HCT116 (cell line): ENCODE measurements around the gene HMCN2. TPM values are rescaled to one million over a fixed set of nuclear protein-coding genes. Genes with fewer than 3 reads are reported as not detected.

Experiments used
- ATAC-seq: fragments of 200-7000 bp; cut with Tn5 transposase; 2 replicates; pipeline ENCODE4 v1.9.1; 2020; ENCODE audit warnings: mild to moderate bottlenecking, moderate library complexity
- BruUV-seq: library from RNA; stranded (reverse); fragments of 400-500 nt; replicated peaks from 2 replicates; lab custom pipeline; 2021; lab: Mats Ljungman, UMichigan
- CTCF ChIA-PET: fragments of 300-600 bp; sonication (Branson Sonifier 250); formaldehyde crosslinking; loops from one replicate; lab custom pipeline; 2021; ENCODE audit warnings: antibody characterized with exemption; lab: Charles Lee
- POLR2A ChIA-PET: fragments of 300-600, 350-600 bp; sonication (Branson Sonifier 250); formaldehyde crosslinking; loops from one replicate; lab custom pipeline; 2021; ENCODE audit warnings: antibody characterized with exemption; lab: Charles Lee
- RAD21 ChIA-PET, 2 experiments: fragments of 300-600 bp; sonication (Branson Sonifier 250); formaldehyde crosslinking; loops; one replicate each; lab custom pipeline; 2023; ENCODE audit warnings: low total read pairs in 2 of 2; ENCODE audit not compliant: uncharacterized antibody in 2 of 2, unreplicated experiment in 2 of 2, low non-redundant PET in 1 of 2; lab: Charles Lee
- DNase-seq: peaks from one replicate; pipeline ENCODE4 v3.0.0-alpha.2; 2010; ENCODE audit warnings: low read depth, low spot score
- H2AFZ ChIP-seq: fragments of 200-600 bp; shearing (Covaris generic), sonication (generic); 2 replicates; pipeline ENCODE4 v1.6.1; 2017; ENCODE audit warnings: low read depth, mixed run types, mixed read lengths, antibody characterized with exemption, low read length; ENCODE audit not compliant: poor library complexity, severe bottlenecking
- H3K27ac ChIP-seq: 2 replicates; pipeline ENCODE4 v1.5.1; 2012; ENCODE audit warnings: low read depth, low read length
- H3K27me3 ChIP-seq: fragments of 200-600 bp; sonication (generic); 2 replicates; pipeline ENCODE4 v1.6.1; 2016; ENCODE audit warnings: mixed run types, low read length, mixed read lengths; ENCODE audit not compliant: insufficient read depth
- H3K36me3 ChIP-seq, 2 experiments: fragments of 200-500 bp in 1 of 2; fragments of 200-600 bp in 1 of 2; sonication (Bioruptor generic) in 1 of 2; sonication (generic) in 1 of 2; 2 replicates each; pipeline versions ENCODE4 v1.5.1 to v1.6.1; 2014 to 2016; ENCODE audit warnings: low read length in 2 of 2, inconsistent platforms in 1 of 2, mixed read lengths in 1 of 2, mixed run types in 1 of 2; ENCODE audit not compliant: insufficient read depth in 2 of 2, control insufficient read depth in 1 of 2
- H3K4me1 ChIP-seq, 2 experiments: fragments of 200-600 bp in 1 of 2; sonication (generic) in 1 of 2; 2 replicates each; pipeline versions ENCODE4 v1.5.1 to v1.6.1; 2012 to 2017; ENCODE audit warnings: low read length in 2 of 2, inconsistent platforms in 1 of 2, mild to moderate bottlenecking in 1 of 2, mixed read lengths in 1 of 2, mixed run types in 1 of 2, moderate library complexity in 1 of 2; ENCODE audit not compliant: insufficient read depth in 2 of 2, control insufficient read depth in 1 of 2
- H3K4me2 ChIP-seq: fragments of 200-600 bp; sonication (generic); 2 replicates; pipeline ENCODE4 v1.6.1; 2017; ENCODE audit warnings: mixed run types, low read length, mixed read lengths
- H3K4me3 ChIP-seq, 2 experiments: fragments of 200-600 bp in 1 of 2; sonication (generic) in 1 of 2; replicated peaks in 1 of 2; 2 replicates each; pipeline ENCODE4 v1.5.1; 2011 to 2016; ENCODE audit warnings: low read length in 2 of 2, control low read depth in 1 of 2, low read depth in 1 of 2, mild to moderate bottlenecking in 1 of 2, mixed read lengths in 1 of 2, mixed run types in 1 of 2
- H3K79me2 ChIP-seq: fragments of 200-600 bp; sonication (generic); 2 replicates; pipeline ENCODE4 v1.6.1; 2017; ENCODE audit warnings: mild to moderate bottlenecking, mixed run types, low read length, moderate library complexity, mixed read lengths; ENCODE audit not compliant: insufficient read depth
- H3K9ac ChIP-seq: fragments of 200-600 bp; sonication (generic); 2 replicates; pipeline ENCODE4 v1.6.1; 2016; ENCODE audit warnings: low read length, mixed read lengths
- H3K9me2 ChIP-seq: fragments of 200-600 bp; sonication (generic), shearing (Covaris generic); 2 replicates; pipeline ENCODE4 v1.6.1; 2017; ENCODE audit warnings: mixed run types, mild to moderate bottlenecking, moderate library complexity; ENCODE audit not compliant: insufficient read depth
- H3K9me3 ChIP-seq, 2 experiments: fragments of 200-500 bp in 1 of 2; fragments of 200-600 bp in 1 of 2; sonication (Bioruptor generic) in 1 of 2; sonication (generic) in 1 of 2; 2 replicates each; pipeline ENCODE4 v1.6.1; 2014 to 2017; ENCODE audit warnings: low read length in 2 of 2, mixed read lengths in 2 of 2, inconsistent platforms in 1 of 2, low read depth in 1 of 2, mild to moderate bottlenecking in 1 of 2, mixed run types in 1 of 2, moderate library complexity in 1 of 2; ENCODE audit not compliant: control insufficient read depth in 1 of 2, insufficient read depth in 1 of 2
- H4K20me1 ChIP-seq: fragments of 200-600 bp; sonication (generic), shearing (Covaris generic); 2 replicates; pipeline ENCODE4 v1.6.1; 2017; ENCODE audit warnings: mixed run types, mild to moderate bottlenecking, moderate library complexity; ENCODE audit not compliant: insufficient read depth
- ATF3 ChIP-seq: IDR thresholded peaks from 2 replicates; pipeline ENCODE4 v1.6.1; 2012
- CBX3 ChIP-seq: IDR thresholded peaks from 2 replicates; pipeline ENCODE4 v1.6.1; 2012; ENCODE audit warnings: low read depth
- CEBPB ChIP-seq: IDR thresholded peaks from 2 replicates; pipeline ENCODE4 v1.6.1; 2012; ENCODE audit warnings: low read depth
- CTCF ChIP-seq, 3 experiments: fragments of 200-600 bp in 1 of 3; sonication (generic) in 1 of 3; IDR thresholded peaks in 2 of 3; conservative IDR thresholded peaks in 1 of 3; 2 replicates each; pipeline ENCODE4 v1.5.1; 2012 to 2017; ENCODE audit warnings: low read depth in 2 of 3, low read length in 2 of 3, antibody characterized with exemption in 1 of 3, borderline replicate concordance in 1 of 3, control low read depth in 1 of 3, mild to moderate bottlenecking in 1 of 3, mixed read lengths in 1 of 3, mixed run types in 1 of 3, moderate library complexity in 1 of 3; ENCODE audit not compliant: insufficient read depth in 1 of 3
- EGR1 ChIP-seq: IDR thresholded peaks from 2 replicates; pipeline ENCODE4 v1.6.1; 2012; ENCODE audit warnings: low read depth
- ELF1 ChIP-seq: IDR thresholded peaks from 2 replicates; pipeline ENCODE4 v1.6.1; 2012; ENCODE audit warnings: low read depth, borderline replicate concordance
- EZH2 ChIP-seq: fragments of 200-600 bp; sonication (generic); IDR thresholded peaks from 2 replicates; pipeline ENCODE4 v1.6.1; 2017; ENCODE audit warnings: antibody characterized with exemption, mixed run types
- EZH2phosphoT487 ChIP-seq: fragments of 200-600 bp; IDR thresholded peaks from 2 replicates; pipeline ENCODE4 v1.6.1; 2018; ENCODE audit warnings: antibody characterized with exemption, borderline replicate concordance
- FOSL1 ChIP-seq: IDR thresholded peaks from 2 replicates; pipeline ENCODE4 v1.6.1; 2012; ENCODE audit warnings: low read depth
- JUND ChIP-seq: IDR thresholded peaks from 2 replicates; pipeline ENCODE4 v1.6.1; 2012
- POLR2AphosphoS5 ChIP-seq: IDR thresholded peaks from 2 replicates; pipeline ENCODE4 v1.6.1; 2011; ENCODE audit warnings: mild to moderate bottlenecking, low read depth, low read length, moderate library complexity
- RAD21 ChIP-seq: IDR thresholded peaks from 2 replicates; pipeline ENCODE4 v1.6.1; 2012; ENCODE audit warnings: low read depth, mild to moderate bottlenecking
- REST ChIP-seq: IDR thresholded peaks from 2 replicates; pipeline ENCODE4 v1.6.1; 2012; ENCODE audit warnings: low read depth
- SIN3A ChIP-seq: IDR thresholded peaks from 2 replicates; pipeline ENCODE4 v1.6.1; 2012; ENCODE audit warnings: low read depth
- SRF ChIP-seq: IDR thresholded peaks from 2 replicates; pipeline ENCODE4 v1.6.1; 2012; ENCODE audit warnings: low read depth
- ZFX ChIP-seq: fragments of 450-650 bp; IDR thresholded peaks from 2 replicates; pipeline ENCODE4 v1.6.1; 2017
- ZNF274 ChIP-seq: fragments of 200-500 bp; sonication (Bioruptor generic); IDR thresholded peaks from 2 replicates; pipeline ENCODE4 v1.6.1; 2014; ENCODE audit warnings: mild to moderate bottlenecking, low read depth, low read length, inconsistent platforms
- intact Hi-C: fragments of 100-400 bp; cut with micrococcal nuclease; formaldehyde crosslinking; loops from 2 replicates; pipeline ENCODE4 v1.10.0; 2022
- total RNA-seq: library from RNA; stranded (reverse); gene quantifications from one replicate; pipeline ENCODE4 v1.2.1, GENCODE V29; 2021; ENCODE audit not compliant: unreplicated experiment

Gene HMCN2
- total RNA-seq, 1 experiment from 2014 or later: 0.22 TPM

GRCh38 chr9:130429381-130429780, 163.8 kb downstream of the HMCN2 start:
- H3K4me1 ChIP-seq: peaks cover 13 to 19% of the 10 kb centered on the region in 2 experiments
- no peak overlapping the region for H3K9ac ChIP-seq
- no TSS peak for BruUV-seq
- no peaks in the 10 kb centered on the region for H3K79me2 ChIP-seq
- H3K27me3 ChIP-seq: no peaks in the 10 kb centered on the region
- no peaks in the 10 kb centered on the region for H3K9me2 ChIP-seq
- ATAC-seq (no peak), DNase-seq (no peak)
- H3K4me3 ChIP-seq: no peak overlapping the region
- no peak overlapping the region for H2AFZ ChIP-seq
- RAD21 ChIA-PET: interaction anchor here in 1 of 2 experiments (0.6 kb wide), 1 partner anchor 17 kb away, joined by 4 read pairs; no protein-coding TSS in a partner anchor
- H3K9me3 ChIP-seq: no peaks in the 10 kb centered on the region
- no peak overlapping the region for H3K4me2 ChIP-seq
- POLR2A ChIA-PET: no interaction called here
- H3K27ac ChIP-seq: no peak overlapping the region
- no peaks in the 10 kb centered on the region for H4K20me1 ChIP-seq
- CTCF ChIA-PET: no interaction called here
- H3K36me3 ChIP-seq: no peaks in the 10 kb centered on the region
- TF ChIP-seq EGR1 (no peak), EZH2 (no peak), SIN3A (no peak), RAD21 (no peak), ATF3 (no peak)
- intact Hi-C loops: no loop called here

- Histone ChIP-seq H3K4me2 (no peak overlapping the region), H3K9me2 (no peaks in the 10 kb centered on the region), H3K4me3 (no peak overlapping the region), H4K20me1 (no peaks in the 10 kb centered on the region), H3K79me2 (no peaks in the 10 kb centered on the region), H3K9ac (no peak overlapping the region), H3K9me3 (no peaks in the 10 kb centered on the region), H3K36me3 (no peaks in the 10 kb centered on the region), H3K4me1 (peaks cover 13 to 19% of the 10 kb centered on the region in 2 experiments), H3K27ac (no peak overlapping the region), H2AFZ (no peak overlapping the region), H3K27me3 (no peaks in the 10 kb centered on the region)
- no TSS peak for BruUV-seq
- ATAC-seq (no peak), DNase-seq (no peak)
- CTCF ChIA-PET: no interaction called here
- intact Hi-C loops: no loop called here
- RAD21 ChIA-PET: no interaction called here
- POLR2A ChIA-PET: no interaction called here
- TF ChIP-seq CTCF (IDR thresholded peaks at IDR 0.05 in 2 of 3, conservative IDR thresholded peaks at IDR 0.05 in 1 of 3; ENCODE audit: borderline replicate concordance in 1 of 3, insufficient read depth in 1 of 3, low read depth in 2 of 3, low read length in 2 of 3): no peak
- TF ChIP-seq CBX3: no peak
- TF ChIP-seq FOSL1: no peak
- TF ChIP-seq ZNF274: no peak
- TF ChIP-seq SRF: no peak
- TF ChIP-seq JUND: no peak
- TF ChIP-seq EGR1: no peak
- no peak for TF ChIP-seq REST
- no peak for TF ChIP-seq SIN3A
- no peak for TF ChIP-seq ATF3
- no peak for TF ChIP-seq POLR2AphosphoS5
- TF ChIP-seq ZFX: no peak
- TF ChIP-seq EZH2phosphoT487: no peak
- TF ChIP-seq CEBPB: no peak
- TF ChIP-seq EZH2: no peak
- no peak for TF ChIP-seq ELF1
Observed at GRCh38 chr9:130429831-130430230, 164.3 kb downstream of the HMCN2 start.
